Stimulated activated CD4-positive, alpha-beta T cell treated with anti-CD3 and anti-CD28 coated beads, TNF-alpha, amount 100 ng/mL, for 1 hour (primary cell): ENCODE data around the gene RPL36.

Source experiments
- DNase-seq, 3 donors: peaks; one replicate each; pipeline ENCODE4 v3.0.0-alpha.2; 2020; ENCODE audit warnings: low read depth in 3 of 3, low spot score in 1 of 3

RPL36 gene

DNA sequence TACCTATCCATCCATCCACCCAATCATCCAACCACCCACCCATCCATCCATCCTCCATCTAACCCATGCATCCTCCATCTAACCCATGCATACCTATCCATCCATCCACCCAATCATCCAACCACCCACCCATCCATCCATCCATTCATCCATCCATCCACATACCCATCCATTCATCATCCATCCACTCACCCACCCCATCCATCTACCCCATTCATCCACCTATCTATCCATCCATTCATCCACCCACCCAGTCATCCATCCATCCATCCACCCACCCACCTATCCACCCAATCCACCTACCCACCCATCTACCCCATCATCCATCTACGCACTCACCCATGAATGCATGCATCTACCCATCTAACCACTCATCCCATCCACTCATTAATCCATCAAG lies 16.3 kb upstream of the RPL36 start:
- DNase-seq, result no peak

DNA sequence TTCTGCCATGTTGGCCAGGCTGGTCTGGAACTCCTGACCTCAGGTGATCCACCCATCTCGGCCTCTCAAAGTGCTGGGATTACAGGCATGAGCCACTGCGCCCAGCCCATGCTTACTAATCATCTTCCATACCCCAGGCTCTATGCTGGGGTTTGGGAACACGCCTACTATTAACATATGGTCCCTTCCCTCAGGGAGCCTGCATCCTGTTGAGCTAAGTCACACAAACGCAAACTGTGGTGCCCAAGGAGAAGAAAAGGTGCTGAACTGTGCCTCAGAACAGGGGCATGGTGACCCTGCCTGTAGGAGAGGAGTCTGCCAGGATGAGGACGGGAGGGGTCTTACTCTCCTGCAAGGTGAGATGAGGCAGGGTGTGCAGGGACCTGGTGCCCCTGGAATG lies 15.4 kb upstream of the RPL36 start:
- DNase-seq, result no peak

DNA sequence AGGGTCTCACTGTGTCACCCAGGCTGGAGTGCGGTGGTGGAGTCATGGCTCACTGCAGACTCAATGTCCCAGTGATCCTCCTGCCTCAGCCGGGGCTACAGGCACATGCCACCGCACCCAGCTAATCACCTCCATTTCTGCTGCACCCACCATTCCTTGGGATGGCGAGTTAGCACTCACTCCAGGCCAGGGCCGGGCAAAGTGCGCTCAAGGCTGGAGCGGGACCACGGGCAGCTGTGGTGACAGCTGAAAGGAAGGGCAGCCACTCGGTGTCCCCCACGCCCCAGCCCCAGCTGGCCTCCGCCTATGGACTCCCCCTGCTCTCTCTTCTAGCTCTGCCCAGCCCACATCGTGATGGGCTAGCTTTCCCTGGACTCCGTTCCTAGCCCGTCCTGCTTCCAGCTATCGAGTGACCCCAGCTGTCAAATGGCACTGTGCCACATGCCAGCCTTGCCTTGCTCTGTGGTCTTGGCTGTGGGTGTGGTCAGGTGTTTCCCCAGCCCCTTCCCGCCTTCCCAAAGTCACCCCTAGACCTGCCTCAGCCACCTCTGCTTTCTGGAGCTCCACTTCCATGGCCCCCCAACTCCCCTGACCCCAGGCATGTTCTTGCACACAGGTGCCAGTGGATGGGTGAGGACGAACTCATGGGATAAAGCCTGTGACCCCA lies 13.9 kb upstream of the RPL36 start:
- DNase-seq, result no peak

GRCh38 chr19:5676772-5677105 lies 13.4 kb upstream of the RPL36 start:
- DNase-seq, result no peak

DNA sequence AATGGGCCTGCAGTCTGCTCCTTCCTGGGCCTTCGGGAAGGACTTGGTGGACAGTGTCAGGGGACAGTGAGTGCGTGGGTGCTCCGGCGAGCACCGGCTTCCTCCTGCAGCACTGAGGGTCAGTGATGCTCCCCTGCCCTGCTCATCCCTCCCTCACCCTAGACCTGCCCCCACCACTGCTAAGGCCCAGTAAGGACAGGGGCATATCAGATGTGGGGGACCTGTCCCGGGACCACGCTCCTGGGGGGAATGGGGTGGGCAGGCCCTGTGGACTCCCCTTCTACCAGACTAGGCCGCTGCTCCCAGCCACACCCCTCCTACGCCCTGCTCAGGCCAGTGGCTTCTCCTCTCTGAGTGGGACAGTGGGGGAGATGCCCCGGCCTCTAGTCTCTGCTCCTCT lies 13.0 kb upstream of the RPL36 start:
- DNase-seq, result no peak

DNA sequence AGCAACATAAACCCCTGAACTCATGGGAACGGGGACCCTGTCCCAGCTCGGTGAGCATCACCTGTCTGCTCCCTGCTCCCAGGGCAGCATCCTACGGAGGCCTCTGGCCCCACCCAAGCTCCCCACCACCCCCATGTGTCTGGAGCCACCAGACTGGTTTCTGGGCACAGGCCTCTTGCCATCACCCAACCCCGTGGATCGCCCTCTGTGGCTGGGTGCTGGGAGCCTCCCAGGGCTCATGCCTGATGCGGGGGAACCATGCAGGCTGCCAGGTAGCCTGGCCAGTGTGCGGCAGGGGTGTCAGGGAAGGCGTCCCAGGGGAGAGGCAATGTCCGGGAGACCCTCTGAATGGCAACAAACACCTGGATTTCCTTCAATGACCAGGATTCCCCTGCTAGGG lies 12.5 kb upstream of the RPL36 start:
- DNase-seq, result no peak

DNA sequence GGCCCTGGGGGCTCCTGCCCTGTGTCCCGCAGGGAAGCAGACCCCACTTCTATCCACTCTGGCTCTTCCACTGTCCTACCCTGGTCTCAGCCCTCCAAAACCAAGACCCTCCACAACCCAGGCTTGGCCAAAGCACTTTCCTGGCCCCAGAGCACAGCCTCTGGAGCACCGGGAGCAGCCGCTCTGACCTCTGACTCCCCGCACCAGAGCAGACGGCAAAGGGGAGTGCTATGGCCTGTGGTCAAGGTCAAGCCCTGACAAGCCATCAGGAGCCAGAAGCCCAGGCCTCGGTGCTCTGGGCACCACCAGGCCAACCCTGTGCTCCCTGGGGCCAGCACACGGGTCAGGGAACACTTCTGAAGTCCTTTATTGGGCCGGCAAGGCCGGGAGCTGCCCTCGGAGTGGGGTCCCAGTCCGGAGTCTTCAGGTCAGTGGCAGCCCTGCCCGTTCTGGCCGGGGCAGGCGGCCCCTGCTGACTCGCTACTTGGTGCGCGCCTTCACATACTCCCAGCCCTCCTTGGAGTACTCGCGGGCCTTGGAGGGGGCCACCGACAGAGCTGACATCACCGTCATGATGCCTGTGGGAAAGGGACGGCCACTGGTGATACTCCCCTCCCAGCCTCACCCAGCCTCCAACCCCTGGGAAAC lies 11.9 kb upstream of the RPL36 start:
- no peak for DNase-seq

DNA sequence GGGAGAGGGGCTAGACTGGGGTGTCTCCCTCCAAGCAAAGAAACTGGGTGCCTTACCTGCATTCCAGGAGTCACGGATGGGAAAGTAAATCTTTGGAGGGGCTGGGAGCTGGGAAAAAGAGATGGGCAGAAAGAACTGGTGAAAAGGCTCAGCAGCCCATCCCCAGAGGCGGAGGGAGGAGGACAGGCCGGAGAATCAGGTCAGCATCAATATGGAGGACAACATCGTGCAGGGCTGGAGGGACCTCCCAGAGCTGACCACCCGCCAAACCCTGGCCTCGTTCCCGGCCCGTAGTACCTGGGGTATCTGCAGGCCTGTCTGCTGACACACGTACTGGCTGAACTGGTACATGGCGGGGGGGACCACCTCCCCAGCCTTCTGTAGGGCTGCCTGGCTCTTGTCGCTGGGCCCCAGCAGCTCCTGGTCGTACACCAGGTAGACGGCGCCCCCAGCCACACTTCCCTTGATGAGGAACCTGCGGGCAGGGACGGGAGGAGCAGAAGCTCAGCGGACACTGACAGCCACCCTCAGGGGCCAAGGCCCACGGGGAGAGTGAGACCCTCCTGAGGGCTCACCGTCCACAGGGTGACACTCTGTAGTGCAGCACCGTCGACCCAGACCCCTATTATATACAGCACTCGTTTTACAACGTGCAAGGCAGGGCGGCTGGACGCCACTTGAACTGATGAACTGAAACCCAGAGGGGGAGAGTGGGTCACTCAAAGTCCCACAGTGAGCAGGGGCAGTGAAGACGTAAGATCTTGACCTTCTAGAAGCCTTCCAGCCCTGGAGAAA lies 10.6 kb upstream of the RPL36 start:
- no peak for DNase-seq

GRCh38 chr19:5680084-5680436 lies 10.0 kb upstream of the RPL36 start:
- no peak for DNase-seq

GRCh38 chr19:5680437-5681368 lies 9.4 kb upstream of the RPL36 start, which contains the start of the genes HSD11B1L and MICOS13:
Gene HSD11B1L, plus strand, starts transcription at chr19:5681027. Its CDS starts 3,806 bp downstream, at chr19:5684833.
Gene MICOS13, minus strand, starts transcription at chr19:5680516. Its CDS starts 30 bp downstream, at chr19:5680486.
- peak; percentile 93 to 99 (median 94) for DNase-seq

- DNase-seq, result no peak
Measured at GRCh38 chr19:5681391-5682106, 8.5 kb upstream of the RPL36 start.

GRCh38 chr19:5682107-5682482 lies 8.0 kb upstream of the RPL36 start:
- no peak for DNase-seq

DNA sequence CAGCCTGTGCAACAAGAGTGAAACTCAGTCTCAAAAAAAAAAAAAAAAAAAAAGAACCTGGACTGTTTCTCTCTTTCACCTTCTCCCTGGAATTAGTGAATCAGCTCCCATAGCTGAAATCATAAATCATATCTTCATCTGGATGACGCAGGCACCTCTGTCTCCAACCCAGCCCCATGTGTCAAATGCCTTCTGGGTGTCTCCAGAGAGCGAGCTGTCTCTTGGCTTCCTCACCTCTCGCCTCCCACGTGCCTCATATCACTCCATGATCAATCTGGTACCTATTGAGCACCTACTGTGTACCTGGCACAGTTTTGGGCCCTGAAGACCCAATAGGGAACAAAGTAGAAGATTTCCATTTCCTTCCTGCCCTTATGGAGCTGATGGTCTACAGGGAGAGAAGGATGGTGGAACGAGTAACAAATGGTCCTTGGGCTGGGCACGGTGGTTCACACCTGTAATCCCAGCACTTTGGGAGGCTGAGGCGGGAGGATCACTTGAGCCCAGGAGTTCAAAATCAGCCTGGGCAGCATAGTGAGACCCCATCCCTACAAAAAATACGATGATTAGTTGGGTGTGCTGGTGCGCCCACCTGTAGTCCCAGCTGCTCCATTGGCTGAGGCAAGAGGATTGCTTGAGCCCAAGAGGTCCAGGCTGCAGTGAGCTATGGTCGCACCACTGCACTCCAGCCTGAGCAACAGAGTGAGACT lies 6.8 kb upstream of the RPL36 start:
- DNase-seq, result no peak

- DNase-seq, result no peak
Measured at GRCh38 chr19:5684694-5685430, 5.2 kb upstream of the RPL36 start.

- DNase-seq, result no peak
Measured at GRCh38 chr19:5686326-5686646, 3.8 kb upstream of the RPL36 start.

DNA sequence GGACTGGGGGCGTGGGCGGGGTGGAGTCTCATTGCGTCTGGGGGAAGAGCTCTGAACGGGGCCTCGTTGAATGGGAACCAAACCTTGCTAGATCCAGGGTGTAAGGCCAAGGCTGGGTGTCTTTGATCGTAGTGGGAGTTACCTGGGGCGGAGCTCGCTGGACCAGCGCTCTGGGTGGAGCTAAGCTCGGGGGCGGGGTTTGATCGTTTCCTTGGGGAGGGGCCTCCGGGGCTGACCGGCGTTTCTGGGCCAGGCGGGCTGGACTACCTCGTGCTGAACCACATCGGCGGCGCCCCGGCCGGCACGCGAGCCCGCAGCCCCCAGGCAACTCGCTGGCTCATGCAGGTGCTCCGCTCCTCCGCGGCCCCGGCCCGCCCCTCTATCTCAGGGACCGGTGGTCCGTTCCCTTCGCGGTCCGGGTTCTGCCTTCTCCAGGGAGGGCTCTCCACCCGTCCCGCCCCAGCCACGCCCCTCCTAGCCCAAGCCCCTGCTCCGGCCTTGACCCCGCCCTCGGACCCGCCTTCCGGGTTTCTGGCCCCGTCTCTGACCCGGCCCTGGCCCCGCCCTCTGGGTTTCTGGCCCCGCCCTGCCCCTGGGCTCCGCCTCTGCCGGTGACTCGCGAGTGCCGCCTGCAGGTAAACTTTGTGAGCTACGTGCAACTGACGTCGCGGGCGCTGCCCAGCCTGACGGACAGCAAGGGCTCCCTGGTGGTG lies 3.3 kb upstream of the RPL36 start:
- DNase-seq, result peak; percentile 80 to 100 (median 82)

GRCh38 chr19:5687360-5688198 lies 2.5 kb upstream of the RPL36 start:
- DNase-seq, result no peak
